ENCODE measurements around the gene DMD.

Gene DMD

GRCh38 chrX:31572360-31572759, 1639.0 kb downstream of the DMD start:
- no peaks in the 10 kb centered on the region for H3K79me2 ChIP-seq (ENCODE audit: control insufficient read depth, insufficient read depth, low read length, poor library complexity)

GRCh38 chrX:31570658-31571057, 1640.7 kb downstream of the DMD start:
- H2AK5ac ChIP-seq (ENCODE audit: low read length), result no peak overlapping the region
- H3K14ac ChIP-seq (ENCODE audit: low read length), result no peak overlapping the region
- H3K23ac ChIP-seq (ENCODE audit: low read length), result no peak overlapping the region
- H3K4me1 ChIP-seq (ENCODE audit: control insufficient read depth in 1 of 2, insufficient read depth in 2 of 2, low read length in 2 of 2), result no peaks in the 10 kb centered on the region
- no peaks in the 10 kb centered on the region for H3K9me3 ChIP-seq (ENCODE audit: insufficient read depth, low read depth, low read length)
- no peaks in the 10 kb centered on the region for H3K79me2 ChIP-seq (ENCODE audit: control insufficient read depth, insufficient read depth, low read length, poor library complexity)
- no peak overlapping the region for H3K4me3 ChIP-seq (ENCODE audit: low read depth, low read length)
- no peak overlapping the region for H3K9ac ChIP-seq (ENCODE audit: low read length)
- no peak overlapping the region for H3K18ac ChIP-seq (ENCODE audit: low read length)
- H4K91ac ChIP-seq (ENCODE audit: low read depth, low read length), result no peak overlapping the region
- H3K27ac ChIP-seq (ENCODE audit: low read depth, low read length), result no peak overlapping the region
- no CpG with 5 or more reads among the region's 2 CpGs for WGBS (ENCODE audit: extremely low coverage, insufficient coverage, insufficient read length)
- no peak for DNase-seq
- H3K79me1 ChIP-seq (ENCODE audit: low read length), result no peaks in the 10 kb centered on the region
- no peak overlapping the region for H4K8ac ChIP-seq (ENCODE audit: low read depth, low read length)
- H2BK12ac ChIP-seq (ENCODE audit: low read length), result no peak overlapping the region
- no peak overlapping the region for H3K4ac ChIP-seq (ENCODE audit: low read depth, low read length)
- no peak overlapping the region for H2AFZ ChIP-seq (ENCODE audit: insufficient read depth, low read length, poor library complexity)
- H3K27me3 ChIP-seq (ENCODE audit: insufficient read depth, low read length), result no peaks in the 10 kb centered on the region
- H2BK120ac ChIP-seq (ENCODE audit: insufficient read depth, low read length, poor library complexity), result no peak overlapping the region
- H4K12ac ChIP-seq (ENCODE audit: low read depth, low read length), result no peak overlapping the region
- H3K4me2 ChIP-seq (ENCODE audit: low read length), result no peak overlapping the region
- no peaks in the 10 kb centered on the region for H3K36me3 ChIP-seq (ENCODE audit: control insufficient read depth in 1 of 2, insufficient read depth in 2 of 2, low read length in 2 of 2)
- H2BK5ac ChIP-seq (ENCODE audit: low read depth, low read length, poor library complexity), result no peak overlapping the region

More at GRCh38 chrX:31572360-31572759, 1639.0 kb downstream of the DMD start:
- no peak overlapping the region for H3K18ac ChIP-seq (ENCODE audit: low read length)
- no peaks in the 10 kb centered on the region for H3K4me1 ChIP-seq (ENCODE audit: control insufficient read depth in 1 of 2, insufficient read depth in 2 of 2, low read length in 2 of 2)
- no peak overlapping the region for H2AK5ac ChIP-seq (ENCODE audit: low read length)
- no peak overlapping the region for H3K4me2 ChIP-seq (ENCODE audit: low read length)
- H2BK5ac ChIP-seq (ENCODE audit: low read depth, low read length, poor library complexity), result no peak overlapping the region
- H3K27me3 ChIP-seq (ENCODE audit: insufficient read depth, low read length), result no peaks in the 10 kb centered on the region
- H3K23ac ChIP-seq (ENCODE audit: low read length), result no peak overlapping the region
- no peak overlapping the region for H2BK12ac ChIP-seq (ENCODE audit: low read length)
- H4K8ac ChIP-seq (ENCODE audit: low read depth, low read length), result no peak overlapping the region
- H3K79me1 ChIP-seq (ENCODE audit: low read length), result no peaks in the 10 kb centered on the region
- H2BK120ac ChIP-seq (ENCODE audit: insufficient read depth, low read length, poor library complexity), result no peak overlapping the region
- H3K9me3 ChIP-seq (ENCODE audit: insufficient read depth, low read depth, low read length), result no peaks in the 10 kb centered on the region
- no CpG with 5 or more reads among the region's 1 CpG for WGBS (ENCODE audit: extremely low coverage, insufficient coverage, insufficient read length)
- H3K4ac ChIP-seq (ENCODE audit: low read depth, low read length), result no peak overlapping the region
- H3K14ac ChIP-seq (ENCODE audit: low read length), result no peak overlapping the region
- no peak overlapping the region for H2AFZ ChIP-seq (ENCODE audit: insufficient read depth, low read length, poor library complexity)
- no peak overlapping the region for H3K4me3 ChIP-seq (ENCODE audit: low read depth, low read length)
- H3K27ac ChIP-seq (ENCODE audit: low read depth, low read length), result no peak overlapping the region
- H4K91ac ChIP-seq (ENCODE audit: low read depth, low read length), result no peak overlapping the region
- H4K12ac ChIP-seq (ENCODE audit: low read depth, low read length), result no peak overlapping the region
- no peaks in the 10 kb centered on the region for H3K36me3 ChIP-seq (ENCODE audit: control insufficient read depth in 1 of 2, insufficient read depth in 2 of 2, low read length in 2 of 2)
- H3K9ac ChIP-seq (ENCODE audit: low read length), result no peak overlapping the region
- no peak for DNase-seq

GRCh38 chrX:31563792-31564191, 1647.6 kb downstream of the DMD start:
- Histone ChIP-seq H3K4ac (ENCODE audit: low read depth, low read length) (no peak overlapping the region), H2BK5ac (ENCODE audit: low read depth, low read length, poor library complexity) (no peak overlapping the region), H3K79me2 (ENCODE audit: control insufficient read depth, insufficient read depth, low read length, poor library complexity) (no peaks in the 10 kb centered on the region), H3K79me1 (ENCODE audit: low read length) (no peaks in the 10 kb centered on the region), H3K27me3 (ENCODE audit: insufficient read depth, low read length) (no peaks in the 10 kb centered on the region), H3K18ac (ENCODE audit: low read length) (no peak overlapping the region), H3K14ac (ENCODE audit: low read length) (no peak overlapping the region), H2AK5ac (ENCODE audit: low read length) (no peak overlapping the region), H4K12ac (ENCODE audit: low read depth, low read length) (no peak overlapping the region), H3K9me3 (ENCODE audit: insufficient read depth, low read depth, low read length) (no peaks in the 10 kb centered on the region), H3K4me2 (ENCODE audit: low read length) (no peak overlapping the region), H3K36me3 (ENCODE audit: control insufficient read depth in 1 of 2, insufficient read depth in 2 of 2, low read length in 2 of 2) (no peaks in the 10 kb centered on the region), H3K4me1 (ENCODE audit: control insufficient read depth in 1 of 2, insufficient read depth in 2 of 2, low read length in 2 of 2) (no peaks in the 10 kb centered on the region), H3K9ac (ENCODE audit: low read length) (no peak overlapping the region), H2BK120ac (ENCODE audit: insufficient read depth, low read length, poor library complexity) (no peak overlapping the region), H3K27ac (ENCODE audit: low read depth, low read length) (no peak overlapping the region), H3K4me3 (ENCODE audit: low read depth, low read length) (no peak overlapping the region), H2AFZ (ENCODE audit: insufficient read depth, low read length, poor library complexity) (no peak overlapping the region), H3K23ac (ENCODE audit: low read length) (no peak overlapping the region), H4K91ac (ENCODE audit: low read depth, low read length) (no peak overlapping the region), H4K8ac (ENCODE audit: low read depth, low read length) (no peak overlapping the region), H2BK12ac (ENCODE audit: low read length) (no peak overlapping the region)
- no peak for DNase-seq
- WGBS (ENCODE audit: extremely low coverage, insufficient coverage, insufficient read length), result no CpG with 5 or more reads among the region's 3 CpGs

- no peak overlapping the region for H3K4ac ChIP-seq (ENCODE audit: low read depth, low read length)
- WGBS (ENCODE audit: extremely low coverage, insufficient coverage, insufficient read length), result no CpG with 5 or more reads among the region's 3 CpGs
- no peaks in the 10 kb centered on the region for H3K9me3 ChIP-seq (ENCODE audit: insufficient read depth, low read depth, low read length)
- no peak overlapping the region for H4K8ac ChIP-seq (ENCODE audit: low read depth, low read length)
- no peak overlapping the region for H2BK12ac ChIP-seq (ENCODE audit: low read length)
- H3K4me2 ChIP-seq (ENCODE audit: low read length), result no peak overlapping the region
- no peak overlapping the region for H2AFZ ChIP-seq (ENCODE audit: insufficient read depth, low read length, poor library complexity)
- H4K12ac ChIP-seq (ENCODE audit: low read depth, low read length), result no peak overlapping the region
- no peak overlapping the region for H2AK5ac ChIP-seq (ENCODE audit: low read length)
- H3K23ac ChIP-seq (ENCODE audit: low read length), result no peak overlapping the region
- H3K4me1 ChIP-seq (ENCODE audit: control insufficient read depth in 1 of 2, insufficient read depth in 2 of 2, low read length in 2 of 2), result no peaks in the 10 kb centered on the region
- H3K14ac ChIP-seq (ENCODE audit: low read length), result no peak overlapping the region
- no peak overlapping the region for H3K9ac ChIP-seq (ENCODE audit: low read length)
- no peak overlapping the region for H2BK120ac ChIP-seq (ENCODE audit: insufficient read depth, low read length, poor library complexity)
- DNase-seq, result no peak
- no peak overlapping the region for H4K91ac ChIP-seq (ENCODE audit: low read depth, low read length)
- no peak overlapping the region for H3K4me3 ChIP-seq (ENCODE audit: low read depth, low read length)
- H3K18ac ChIP-seq (ENCODE audit: low read length), result no peak overlapping the region
- no peaks in the 10 kb centered on the region for H3K36me3 ChIP-seq (ENCODE audit: control insufficient read depth in 1 of 2, insufficient read depth in 2 of 2, low read length in 2 of 2)
- H3K79me2 ChIP-seq (ENCODE audit: control insufficient read depth, insufficient read depth, low read length, poor library complexity), result no peaks in the 10 kb centered on the region
- no peaks in the 10 kb centered on the region for H3K79me1 ChIP-seq (ENCODE audit: low read length)
- H2BK5ac ChIP-seq (ENCODE audit: low read depth, low read length, poor library complexity), result no peak overlapping the region
- no peak overlapping the region for H3K27ac ChIP-seq (ENCODE audit: low read depth, low read length)
- no peaks in the 10 kb centered on the region for H3K27me3 ChIP-seq (ENCODE audit: insufficient read depth, low read length)
These were observed 1655.8 kb downstream of the DMD start for GRCh38 chrX:31555506-31555905.

Data from trophoblast cell (in vitro differentiated cells and primary cell).